ENCODE measurements around the gene ROPN1L.

- TF ChIP-seq, protein P1, sequence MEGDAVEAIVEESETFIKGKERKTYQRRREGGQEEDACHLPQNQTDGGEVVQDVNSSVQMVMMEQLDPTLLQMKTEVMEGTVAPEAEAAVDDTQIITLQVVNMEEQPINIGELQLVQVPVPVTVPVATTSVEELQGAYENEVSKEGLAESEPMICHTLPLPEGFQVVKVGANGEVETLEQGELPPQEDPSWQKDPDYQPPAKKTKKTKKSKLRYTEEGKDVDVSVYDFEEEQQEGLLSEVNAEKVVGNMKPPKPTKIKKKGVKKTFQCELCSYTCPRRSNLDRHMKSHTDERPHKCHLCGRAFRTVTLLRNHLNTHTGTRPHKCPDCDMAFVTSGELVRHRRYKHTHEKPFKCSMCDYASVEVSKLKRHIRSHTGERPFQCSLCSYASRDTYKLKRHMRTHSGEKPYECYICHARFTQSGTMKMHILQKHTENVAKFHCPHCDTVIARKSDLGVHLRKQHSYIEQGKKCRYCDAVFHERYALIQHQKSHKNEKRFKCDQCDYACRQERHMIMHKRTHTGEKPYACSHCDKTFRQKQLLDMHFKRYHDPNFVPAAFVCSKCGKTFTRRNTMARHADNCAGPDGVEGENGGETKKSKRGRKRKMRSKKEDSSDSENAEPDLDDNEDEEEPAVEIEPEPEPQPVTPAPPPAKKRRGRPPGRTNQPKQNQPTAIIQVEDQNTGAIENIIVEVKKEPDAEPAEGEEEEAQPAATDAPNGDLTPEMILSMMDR (IDR thresholded peaks at IDR 0.05), result peak in 2 of 7 experiments; percentile 19 to 32
- no peak for TF ChIP-seq POLR2AphosphoS5 (IDR thresholded peaks at IDR 0.05)
Observed at GRCh38 chr5:10424124-10424731, 17.5 kb upstream of the ROPN1L start.
